Type B pancreatic cell (in vitro differentiated cells): Measurements from ENCODE around the gene MMEL1. TPM values are rescaled to one million over a fixed set of nuclear protein-coding genes. Genes with fewer than 3 reads are reported as not detected.
A peak's percentile ranks its signal among the peaks of the same experiment; 100 is the strongest.

Experiments
- DNase-seq: peaks from one replicate; pipeline ENCODE4 v3.0.0; 2021; ENCODE audit warnings: mixed read lengths; ENCODE audit not compliant: unreplicated experiment; ENCODE audit errors: extremely low spot score
- H3K27ac Mint-ChIP-seq: 2 replicates; pipeline ENCODE4 v1.8.0; 2021; ENCODE audit warnings: mild to moderate bottlenecking, mixed read lengths
- H3K27me3 Mint-ChIP-seq: 2 replicates; pipeline ENCODE4 v1.8.0; 2021; ENCODE audit warnings: mixed read lengths
- H3K36me3 Mint-ChIP-seq: 2 replicates; pipeline ENCODE4 v1.8.0; 2021; ENCODE audit warnings: mixed read lengths
- H3K4me1 Mint-ChIP-seq: one replicate; pipeline ENCODE4 v1.8.0; 2021; ENCODE audit warnings: mixed read lengths; ENCODE audit not compliant: unreplicated experiment
- H3K4me3 Mint-ChIP-seq: 2 replicates; pipeline ENCODE4 v1.8.0; 2021; ENCODE audit warnings: mild to moderate bottlenecking, mixed read lengths
- H3K9me3 Mint-ChIP-seq: 2 replicates; pipeline ENCODE4 v1.8.0; 2021; ENCODE audit warnings: mixed read lengths
- total RNA-seq: library from RNA; stranded (reverse); gene quantifications from 2 replicates; pipeline ENCODE4 v1.2.1, GENCODE V29; 2021; ENCODE audit warnings: low replicate concordance
- TF ChIP-seq, protein P1 (sequence below): fragments of 200-600 bp; sonication (generic); conservative IDR thresholded peaks from 2 replicates; pipeline ENCODE4 v1.5.0; 2021; ENCODE audit warnings: antibody characterized with exemption, mild to moderate bottlenecking

Gene MMEL1
- total RNA-seq, 1 donor from 2014 or later = 1.1 TPM

GRCh38 chr1:2544093-2544874 is 88.5 kb downstream of the MMEL1 start:
- Mint-ChIP-seq H3K4me3 (peak overlapping the region; percentile 22), H3K27me3 (no peaks in the 10 kb centered on the region), H3K9me3 (no peaks in the 10 kb centered on the region), H3K36me3 (no peaks in the 10 kb centered on the region), H3K4me1 (peaks cover 7% of the 10 kb centered on the region), H3K27ac (peak overlapping the region; percentile 43)
- TF ChIP-seq, protein P1, sequence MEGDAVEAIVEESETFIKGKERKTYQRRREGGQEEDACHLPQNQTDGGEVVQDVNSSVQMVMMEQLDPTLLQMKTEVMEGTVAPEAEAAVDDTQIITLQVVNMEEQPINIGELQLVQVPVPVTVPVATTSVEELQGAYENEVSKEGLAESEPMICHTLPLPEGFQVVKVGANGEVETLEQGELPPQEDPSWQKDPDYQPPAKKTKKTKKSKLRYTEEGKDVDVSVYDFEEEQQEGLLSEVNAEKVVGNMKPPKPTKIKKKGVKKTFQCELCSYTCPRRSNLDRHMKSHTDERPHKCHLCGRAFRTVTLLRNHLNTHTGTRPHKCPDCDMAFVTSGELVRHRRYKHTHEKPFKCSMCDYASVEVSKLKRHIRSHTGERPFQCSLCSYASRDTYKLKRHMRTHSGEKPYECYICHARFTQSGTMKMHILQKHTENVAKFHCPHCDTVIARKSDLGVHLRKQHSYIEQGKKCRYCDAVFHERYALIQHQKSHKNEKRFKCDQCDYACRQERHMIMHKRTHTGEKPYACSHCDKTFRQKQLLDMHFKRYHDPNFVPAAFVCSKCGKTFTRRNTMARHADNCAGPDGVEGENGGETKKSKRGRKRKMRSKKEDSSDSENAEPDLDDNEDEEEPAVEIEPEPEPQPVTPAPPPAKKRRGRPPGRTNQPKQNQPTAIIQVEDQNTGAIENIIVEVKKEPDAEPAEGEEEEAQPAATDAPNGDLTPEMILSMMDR = no peak
- DNase-seq = no peak

GRCh38 chr1:2543543-2544092 is 89.2 kb downstream of the MMEL1 start:
- Mint-ChIP-seq H3K27me3 (no peaks in the 10 kb centered on the region), H3K9me3 (no peaks in the 10 kb centered on the region), H3K4me1 (peaks cover 7% of the 10 kb centered on the region), H3K36me3 (no peaks in the 10 kb centered on the region), H3K4me3 (no peak overlapping the region), H3K27ac (no peak overlapping the region)
- no peak for DNase-seq
- TF ChIP-seq, protein P1 = no peak

GRCh38 chr1:2542246-2542915 is 90.4 kb downstream of the MMEL1 start:
- Mint-ChIP-seq H3K4me1 (peaks cover 7% of the 10 kb centered on the region), H3K36me3 (no peaks in the 10 kb centered on the region), H3K27me3 (no peaks in the 10 kb centered on the region), H3K9me3 (no peaks in the 10 kb centered on the region), H3K27ac (no peak overlapping the region), H3K4me3 (peak overlapping the region; percentile 11)
- TF ChIP-seq, protein P1 = no peak
- no peak for DNase-seq

- DNase-seq = no peak
- no peaks in the 10 kb centered on the region for H3K9me3 Mint-ChIP-seq
- H3K4me3 Mint-ChIP-seq = peak overlapping the region; percentile 62
- TF ChIP-seq, protein P1 = no peak
- no peaks in the 10 kb centered on the region for H3K36me3 Mint-ChIP-seq
- H3K27ac Mint-ChIP-seq = peak overlapping the region; percentile 88
- peaks cover 7% of the 10 kb centered on the region for H3K4me1 Mint-ChIP-seq
- H3K27me3 Mint-ChIP-seq = peaks cover 3% of the 10 kb centered on the region
These were observed 91.1 kb downstream of the MMEL1 start for GRCh38 chr1:2541619-2542245.

GRCh38 chr1:2540816-2541492 is 91.9 kb downstream of the MMEL1 start:
- Mint-ChIP-seq H3K9me3 (no peaks in the 10 kb centered on the region), H3K36me3 (no peaks in the 10 kb centered on the region), H3K27ac (peak overlapping the region; percentile 88), H3K27me3 (peaks cover 7% of the 10 kb centered on the region), H3K4me3 (no peak overlapping the region), H3K4me1 (peaks cover 7% of the 10 kb centered on the region)
- no peak for DNase-seq
- TF ChIP-seq, protein P1 = no peak
